ENCODE results near the gene CABLES1.

Gene CABLES1

GRCh38 chr18:23165271-23166068 is 30.2 kb downstream of the CABLES1 start:
- no peak for DNase-seq (ENCODE audit: low read depth in 2 of 2)

- no peak for DNase-seq (ENCODE audit: low read depth in 2 of 2)
These were observed 31.7 kb downstream of the CABLES1 start for GRCh38 chr18:23166891-23167541.

GRCh38 chr18:23169673-23170044 is 34.4 kb downstream of the CABLES1 start:
- DNase-seq (ENCODE audit: low read depth in 2 of 2), result no peak

GRCh38 chr18:23170137-23170536 is 34.9 kb downstream of the CABLES1 start:
- DNase-seq (ENCODE audit: low read depth in 2 of 2), result no peak

GRCh38 chr18:23171581-23172156 is 36.4 kb downstream of the CABLES1 start:
- no peak for DNase-seq (ENCODE audit: low read depth in 2 of 2)

- DNase-seq (ENCODE audit: low read depth in 2 of 2), result no peak
These were observed 37.5 kb downstream of the CABLES1 start for GRCh38 chr18:23172591-23173380.

- no peak for DNase-seq (ENCODE audit: low read depth in 2 of 2)
These were observed 38.6 kb downstream of the CABLES1 start for GRCh38 chr18:23173912-23174311.

- DNase-seq (ENCODE audit: low read depth in 2 of 2), result no peak
These were observed 41.6 kb downstream of the CABLES1 start for GRCh38 chr18:23176701-23177432.

- no peak for DNase-seq (ENCODE audit: low read depth in 2 of 2)
These were observed 42.3 kb downstream of the CABLES1 start for GRCh38 chr18:23177433-23178072.

GRCh38 chr18:23178201-23178600 is 42.9 kb downstream of the CABLES1 start:
- DNase-seq (ENCODE audit: low read depth in 2 of 2), result no peak

- DNase-seq (ENCODE audit: low read depth in 2 of 2), result no peak
These were observed 43.4 kb downstream of the CABLES1 start for GRCh38 chr18:23178661-23179081.

GRCh38 chr18:23179416-23179815 is 44.1 kb downstream of the CABLES1 start:
- no peak for DNase-seq (ENCODE audit: low read depth in 2 of 2)

- no peak for DNase-seq (ENCODE audit: low read depth in 2 of 2)
These were observed 46.3 kb downstream of the CABLES1 start for GRCh38 chr18:23181547-23181946.

GRCh38 chr18:23182606-23183005 is 47.3 kb downstream of the CABLES1 start:
- DNase-seq (ENCODE audit: low read depth in 2 of 2), result no peak

- no peak for DNase-seq (ENCODE audit: low read depth in 2 of 2)
These were observed 48.3 kb downstream of the CABLES1 start for GRCh38 chr18:23183411-23184150.

- DNase-seq (ENCODE audit: low read depth in 2 of 2), result no peak
These were observed 51.5 kb downstream of the CABLES1 start for GRCh38 chr18:23186781-23187180.

GRCh38 chr18:23188068-23188760 is 52.9 kb downstream of the CABLES1 start:
- no peak for DNase-seq (ENCODE audit: low read depth in 2 of 2)

- DNase-seq (ENCODE audit: low read depth in 2 of 2), result no peak
These were observed 53.8 kb downstream of the CABLES1 start for GRCh38 chr18:23189099-23189498.

- no peak for DNase-seq (ENCODE audit: low read depth in 2 of 2)
These were observed 54.7 kb downstream of the CABLES1 start for GRCh38 chr18:23189768-23190661.
